Adrenal gland (tissue), 12 donors: ENCODE results near the gene MATN3. TPM values are rescaled to one million over a fixed set of nuclear protein-coding genes. Genes with fewer than 3 reads are reported as not detected.

ENCODE experiments used
- DNase-seq, 7 donors: peaks; one replicate each; pipeline ENCODE4 v3.0.0-alpha.2; 2019 to 2020
- H3K27ac ChIP-seq, 5 donors: fragments of 200-600 bp; sonication (generic) in 4 of 5; 1 replicate in 3 of 5; 2 replicates in 2 of 5; pipeline versions ENCODE4 v1.5.1 to v1.8.0; 2016 to 2020; ENCODE audit warnings: mild to moderate bottlenecking in 1 of 5
- H3K27me3 ChIP-seq: fragments of 200-600 bp; 2 replicates; pipeline ENCODE4 v1.8.0; 2021
- H3K36me3 ChIP-seq, 2 donors: fragments of 200-600 bp; replicated peaks in 1 of 2; 1 replicate in 1 of 2; 2 replicates in 1 of 2; pipeline versions ENCODE4 v1.5.1 to v1.8.0; 2018 to 2022
- H3K4me1 ChIP-seq, 2 donors: fragments of 200-600 bp; replicated peaks in 1 of 2; 1 replicate in 1 of 2; 2 replicates in 1 of 2; pipeline versions ENCODE4 v1.5.1 to v1.8.0; 2018 to 2021
- H3K4me3 ChIP-seq, 4 donors: fragments of 200-600 bp; sonication (generic) in 3 of 4; one replicate each; pipeline ENCODE4 v1.5.1; 2016 to 2018
- H3K9me3 ChIP-seq, 3 donors: fragments of 200-600 bp; sonication (generic) in 1 of 3; replicated peaks in 1 of 3; 1 replicate in 2 of 3; 2 replicates in 1 of 3; pipeline versions ENCODE4 v1.5.1 to v1.8.0; 2016 to 2021
- POLR2A ChIP-seq, 2 donors: fragments of 450-650 bp; IDR thresholded peaks; one replicate each; pipeline ENCODE4 v1.6.1; 2017; ENCODE audit warnings: antibody characterized with exemption in 2 of 2, mild to moderate bottlenecking in 2 of 2, moderate library complexity in 1 of 2
- WGBS, 4 donors: extraction: QIAGEN DNeasy Blood & Tissue Kit in 2 of 4; methylation state at CpG; one replicate each; pipeline versions ENCODE4 v1.1.5 to v1.1.7; 2013 to 2017; 5-methylcytosine and 5-hydroxymethylcytosine counted together
- intact Hi-C, 2 donors: fragments of 100-400 bp; cut with DNase I; formaldehyde crosslinking; loops; one replicate each; pipeline versions ENCODE4 v1.14.1 to v1.15.0; 2022 to 2023
- polyA plus RNA-seq, 3 donors: library from polyadenylated mRNA; stranded (reverse); fragments of 200-250 nt in 2 of 3; fragments of 350-450 nt in 1 of 3; fragmentation: Illumina TruSeq in 1 of 3; extraction: RNeasy Lipid Tissue Mini Kit (QIAGEN cat#74804) in 1 of 3; gene quantifications; one replicate each; pipeline ENCODE4 v1.2.3, GENCODE V29; 2013 to 2014
- total RNA-seq, 9 donors: library from RNA; depleted of rRNA in 4 of 9; stranded (reverse); fragments of >200 nt in 4 of 9; fragments of 120-200 nt in 1 of 9; fragmentation: NEBNext Ultra II Directional in 1 of 9; extraction: Animal tissue kit (Norgen Biotek cat#: 25700) in 1 of 9; gene quantifications; one replicate each; pipeline versions ENCODE4 v1.1.0 to v1.2.4, GENCODE V29; 2013 to 2023
- TF ChIP-seq, protein P1 (sequence below), 6 experiments: fragments of 450-650 bp in 4 of 6; fragments of 200-600 bp in 2 of 6; sonication (generic) in 1 of 6; IDR thresholded peaks; 1 replicate in 5 of 6; 2 replicates in 1 of 6; pipeline versions ENCODE4 v1.5.1 to v1.8.0; 2016 to 2021; ENCODE audit warnings: antibody characterized with exemption in 6 of 6, mild to moderate bottlenecking in 2 of 6, moderate library complexity in 1 of 6
- donor health status: healthy with polysubstance abuse.
- donor health status: Bipolar disorder and iron deficiency.
- donor health status: DM: yes; HTN: yes; CAD: no.
- donor health status: DM: no; HTN: no; CAD: no.
- donor health status: DM: no; HTN: no; CAD: no.
- donor health status: DM: yes; HTN: yes; CAD: no.

Gene MATN3
- total and polyA plus RNA-seq, 12 donors: 0.14 to 2.4 (median 0.77) TPM; not detected in 1

DNA sequence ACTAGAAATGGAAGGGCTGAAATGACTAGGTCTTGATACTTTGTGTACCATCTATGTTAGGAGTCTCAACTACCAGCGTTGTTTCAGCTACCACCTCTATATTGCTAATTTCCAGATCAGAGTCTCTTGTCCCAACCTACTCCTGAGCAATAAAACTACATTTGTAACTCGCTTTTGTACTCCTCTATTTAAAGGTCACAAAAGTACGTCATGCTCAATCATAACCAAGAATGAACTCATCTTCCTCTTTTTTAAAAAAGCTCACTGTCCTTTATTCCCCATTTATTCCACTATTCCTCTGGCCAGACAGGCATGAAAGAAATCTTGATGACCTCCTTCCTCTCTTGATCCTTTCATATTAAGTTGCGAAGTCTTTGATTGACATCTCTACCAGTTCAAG, 11.2 kb upstream of the MATN3 start:
- H3K9me3 ChIP-seq: no peaks in the 10 kb centered on the region
- H3K27me3 ChIP-seq: no peaks in the 10 kb centered on the region
- no peaks in the 10 kb centered on the region for H3K4me1 ChIP-seq
- WGBS, 4 donors: 81 to 88% (median 84%) methylated on average over 4 of the region's 4 CpGs
- H3K36me3 ChIP-seq: peaks cover 0 to 7% of the 10 kb centered on the region in 2 donors
- intact Hi-C loops: no loop called here
- DNase-seq: no peak
- TF ChIP-seq, protein P1, sequence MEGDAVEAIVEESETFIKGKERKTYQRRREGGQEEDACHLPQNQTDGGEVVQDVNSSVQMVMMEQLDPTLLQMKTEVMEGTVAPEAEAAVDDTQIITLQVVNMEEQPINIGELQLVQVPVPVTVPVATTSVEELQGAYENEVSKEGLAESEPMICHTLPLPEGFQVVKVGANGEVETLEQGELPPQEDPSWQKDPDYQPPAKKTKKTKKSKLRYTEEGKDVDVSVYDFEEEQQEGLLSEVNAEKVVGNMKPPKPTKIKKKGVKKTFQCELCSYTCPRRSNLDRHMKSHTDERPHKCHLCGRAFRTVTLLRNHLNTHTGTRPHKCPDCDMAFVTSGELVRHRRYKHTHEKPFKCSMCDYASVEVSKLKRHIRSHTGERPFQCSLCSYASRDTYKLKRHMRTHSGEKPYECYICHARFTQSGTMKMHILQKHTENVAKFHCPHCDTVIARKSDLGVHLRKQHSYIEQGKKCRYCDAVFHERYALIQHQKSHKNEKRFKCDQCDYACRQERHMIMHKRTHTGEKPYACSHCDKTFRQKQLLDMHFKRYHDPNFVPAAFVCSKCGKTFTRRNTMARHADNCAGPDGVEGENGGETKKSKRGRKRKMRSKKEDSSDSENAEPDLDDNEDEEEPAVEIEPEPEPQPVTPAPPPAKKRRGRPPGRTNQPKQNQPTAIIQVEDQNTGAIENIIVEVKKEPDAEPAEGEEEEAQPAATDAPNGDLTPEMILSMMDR (IDR thresholded peaks at IDR 0.05): no peak
- TF ChIP-seq POLR2A (IDR thresholded peaks at IDR 0.05): no peak
- no peak overlapping the region for H3K27ac ChIP-seq
- no peak overlapping the region for H3K4me3 ChIP-seq

DNA sequence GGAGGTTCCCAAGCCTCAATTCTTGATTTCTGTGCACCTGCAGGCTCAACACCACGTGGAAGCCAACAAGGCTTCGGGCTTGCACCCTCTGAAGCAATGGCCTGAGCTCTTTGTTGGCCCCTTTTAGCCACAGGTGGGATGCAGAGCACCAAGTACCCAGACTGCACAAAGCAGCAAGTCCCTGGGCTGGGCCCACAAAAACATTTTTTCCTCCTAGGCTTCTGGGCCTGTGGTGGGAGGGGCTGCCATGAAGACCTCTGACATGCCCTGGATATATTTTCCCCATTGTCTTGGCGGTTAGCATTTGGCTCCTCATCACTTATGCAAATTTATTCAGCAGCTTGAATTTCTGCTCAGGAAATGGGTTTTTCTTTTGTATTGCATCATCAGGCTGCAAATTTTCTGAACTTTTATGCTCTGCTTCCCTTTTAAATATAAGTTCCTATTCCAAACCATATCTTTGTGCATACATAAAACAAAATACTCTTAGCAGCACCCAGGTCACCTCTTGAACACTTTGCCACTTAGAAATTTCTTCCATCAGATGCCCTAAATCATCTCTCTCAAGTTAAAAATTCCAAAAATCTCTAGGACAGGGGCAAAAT, 9.0 kb upstream of the MATN3 start:
- no peaks in the 10 kb centered on the region for H3K9me3 ChIP-seq
- TF ChIP-seq, protein P1 (IDR thresholded peaks at IDR 0.05): no peak
- TF ChIP-seq POLR2A (IDR thresholded peaks at IDR 0.05): no peak
- DNase-seq: no peak
- no peak overlapping the region for H3K4me3 ChIP-seq
- no peaks in the 10 kb centered on the region for H3K36me3 ChIP-seq
- no peaks in the 10 kb centered on the region for H3K27me3 ChIP-seq
- H3K4me1 ChIP-seq: no peaks in the 10 kb centered on the region
- intact Hi-C loops: no loop called here
- H3K27ac ChIP-seq: no peak overlapping the region
- 71 to 84% (median 81%) methylated on average over 3 of the region's 3 CpGs for WGBS, 4 donors

DNA sequence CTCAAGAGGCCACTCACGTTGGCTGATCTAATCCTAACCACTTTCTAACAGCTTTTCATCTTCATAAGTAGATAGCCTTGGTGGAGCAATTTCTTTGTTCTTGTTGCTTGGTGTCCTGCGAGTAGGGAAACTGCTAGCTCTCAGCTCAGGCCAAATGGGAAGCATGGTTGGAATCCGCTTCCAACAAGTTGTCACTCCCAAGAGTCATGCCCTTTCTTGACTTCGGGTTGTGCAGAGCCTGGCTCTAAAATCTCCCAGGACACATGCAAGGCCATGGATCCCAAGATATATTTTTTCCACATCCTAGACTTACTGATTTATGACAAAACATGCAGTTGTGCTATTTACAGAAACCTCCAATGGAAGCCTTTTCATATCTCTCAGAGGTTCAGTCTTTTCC, 7.3 kb upstream of the MATN3 start:
- Histone ChIP-seq H3K4me1 (no peaks in the 10 kb centered on the region), H3K9me3 (no peaks in the 10 kb centered on the region), H3K4me3 (no peak overlapping the region), H3K36me3 (no peaks in the 10 kb centered on the region), H3K27ac (no peak overlapping the region), H3K27me3 (no peaks in the 10 kb centered on the region)
- intact Hi-C loops: loop anchor here (5.0 kb wide), 2 partner anchors 33 to 73 kb away; partner anchors contain the start of gene LAPTM4A (in 1 of the 2)
- TF ChIP-seq POLR2A (IDR thresholded peaks at IDR 0.05): no peak
- TF ChIP-seq, protein P1 (IDR thresholded peaks at IDR 0.05): no peak
- no peak for DNase-seq
- WGBS, 4 donors: 79 to 96% (median 87%) methylated on average over 4 of the region's 4 CpGs

DNA sequence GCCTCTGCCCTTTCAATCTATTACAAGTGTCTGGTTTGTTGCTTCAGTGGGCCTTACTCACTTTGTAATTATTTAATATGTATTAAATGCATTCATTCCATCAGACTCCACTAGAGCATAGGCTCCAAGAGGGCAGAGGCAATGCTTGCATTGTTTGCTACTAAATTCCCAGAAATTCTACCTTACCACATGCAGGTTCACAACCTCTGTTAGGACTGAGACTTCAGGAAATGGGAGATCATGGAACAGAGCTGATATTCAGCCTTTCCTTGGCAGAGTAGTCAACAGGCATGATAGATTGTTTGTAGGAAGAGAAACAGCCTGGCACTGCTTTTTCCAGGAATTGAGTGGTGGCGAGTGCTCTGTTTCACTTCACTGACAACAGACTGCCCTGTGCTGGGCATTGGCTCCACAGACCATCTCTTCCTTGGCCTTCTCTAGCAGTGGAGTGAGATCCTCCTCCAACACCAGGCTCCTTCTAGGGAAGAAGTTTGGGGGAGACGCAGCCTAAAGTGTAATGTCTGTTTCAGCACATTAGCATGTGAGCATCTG, 6.2 kb upstream of the MATN3 start:
- Histone ChIP-seq H3K9me3 (no peaks in the 10 kb centered on the region), H3K4me3 (no peak overlapping the region), H3K27ac (no peak overlapping the region), H3K27me3 (no peaks in the 10 kb centered on the region), H3K36me3 (no peaks in the 10 kb centered on the region), H3K4me1 (no peaks in the 10 kb centered on the region)
- WGBS, 4 donors: 74 to 100% (median 93%) methylated on average over 2 of the region's 2 CpGs
- DNase-seq: no peak
- TF ChIP-seq POLR2A (IDR thresholded peaks at IDR 0.05): no peak
- TF ChIP-seq, protein P1 (IDR thresholded peaks at IDR 0.05): no peak
- intact Hi-C loops: loop anchor here (5.0 kb wide), 2 partner anchors 34 to 74 kb away; partner anchors contain the start of gene LAPTM4A (in 1 of the 2)
